Colonic mucosa (tissue), 4 donors: ENCODE data around the gene ARHGAP10. TPM values are rescaled to one million over a fixed set of nuclear protein-coding genes. Genes with fewer than 3 reads are reported as not detected.

Experiments used
- DNase-seq: peaks from one replicate; pipeline ENCODE4 v3.0.0-alpha.2; 2020
- H3K27ac ChIP-seq: fragments of 200-600 bp; one replicate; pipeline ENCODE4 v1.8.0; 2021
- H3K27me3 ChIP-seq: fragments of 200-600 bp; one replicate; pipeline ENCODE4 v1.8.0; 2021
- H3K36me3 ChIP-seq: fragments of 200-600 bp; one replicate; pipeline ENCODE4 v1.8.0; 2021
- H3K4me1 ChIP-seq: fragments of 200-600 bp; one replicate; pipeline ENCODE4 v1.8.0; 2021; ENCODE audit warnings: mild to moderate bottlenecking
- H3K4me3 ChIP-seq: fragments of 200-600 bp; one replicate; pipeline ENCODE4 v1.8.0; 2021
- H3K9ac ChIP-seq, 2 donors: one replicate each; pipeline ENCODE4 v1.7.0; 2013; ENCODE audit warnings: control low read depth in 2 of 2, low read depth in 2 of 2, low read length in 2 of 2
- H3K9me3 ChIP-seq: fragments of 200-600 bp; one replicate; pipeline ENCODE4 v1.8.0; 2021
- CTCF ChIP-seq: fragments of 200-600 bp; IDR thresholded peaks from one replicate; pipeline ENCODE4 v1.8.0; 2022; ENCODE audit warnings: antibody characterized with exemption, mild to moderate bottlenecking
- intact Hi-C: fragments of 100-400 bp; cut with DNase I; formaldehyde crosslinking; loops from one replicate; pipeline ENCODE4 v1.14.1; 2022
- total RNA-seq, 2 donors: library from RNA; stranded (reverse); fragmentation: NEBNext Ultra II Directional in 1 of 2; extraction: Animal tissue kit (Norgen Biotek cat#: 25700) in 1 of 2; gene quantifications; one replicate each; pipeline ENCODE4 v1.2.1, GENCODE V29; 2021
- donor health status: healthy.
- donor health status: DM: no; HTN: no; CAD: no.
- donor health status: DM: no; HTN: no; CAD: no.

ARHGAP10 gene
- total RNA-seq, 2 donors from 2014 or later: 4.4 to 7.1 TPM

DNA sequence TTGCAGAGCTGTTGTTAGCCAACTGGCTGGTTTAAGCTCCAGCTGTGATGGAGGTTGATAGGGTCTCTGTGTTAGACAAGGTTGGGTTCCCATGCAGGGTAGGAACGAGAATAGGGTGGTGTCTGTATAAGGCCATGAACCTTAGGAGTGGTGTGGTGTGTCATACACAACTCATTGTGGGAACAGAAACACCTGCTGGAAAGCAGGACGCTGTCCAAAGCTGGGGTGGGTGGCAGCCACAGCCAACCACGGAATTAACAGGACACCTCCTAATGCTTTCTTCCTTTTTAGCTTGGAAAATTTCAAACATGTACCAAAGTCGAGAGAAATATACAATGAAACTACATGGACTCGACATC, 94.4 kb downstream of the ARHGAP10 start:
- Histone ChIP-seq H3K27me3 (no peaks in the 10 kb centered on the region), H3K4me1 (no peaks in the 10 kb centered on the region), H3K27ac (no peak overlapping the region), H3K9me3 (no peaks in the 10 kb centered on the region), H3K9ac (no peak overlapping the region), H3K36me3 (no peaks in the 10 kb centered on the region), H3K4me3 (no peak overlapping the region)
- no peak for TF ChIP-seq CTCF
- no peak for DNase-seq
- intact Hi-C loops: no loop called here

DNA sequence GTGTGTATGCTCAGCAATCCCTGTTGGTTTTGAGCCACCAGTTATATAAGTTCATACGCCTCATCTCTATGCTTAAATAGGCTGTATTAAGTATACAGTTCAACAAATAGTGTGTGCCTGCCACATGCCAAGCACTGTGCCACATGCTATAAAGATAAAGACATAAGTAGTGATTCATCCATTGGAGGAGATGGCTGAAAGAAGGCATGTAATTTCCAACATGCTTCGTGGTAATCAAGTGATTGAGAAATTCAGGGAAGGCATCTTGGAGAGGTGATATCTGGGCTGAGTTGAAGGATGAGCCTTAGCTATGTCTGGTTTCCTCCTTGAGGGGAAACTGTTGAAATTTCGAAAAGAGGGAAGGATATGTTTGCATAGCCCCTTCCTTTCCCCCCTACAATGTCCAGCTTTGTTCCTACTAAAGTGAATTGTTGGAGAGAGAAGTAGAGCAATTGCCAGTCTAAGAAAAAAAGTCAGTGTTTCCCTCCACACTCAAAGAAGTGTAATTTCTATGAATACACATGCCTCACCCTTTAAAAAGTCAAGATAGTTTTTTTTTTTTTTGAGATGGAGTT, 96.5 kb downstream of the ARHGAP10 start:
- no peak for DNase-seq
- no peaks in the 10 kb centered on the region for H3K27me3 ChIP-seq
- intact Hi-C loops: no loop called here
- no peak overlapping the region for H3K9ac ChIP-seq
- no peak for TF ChIP-seq CTCF
- H3K4me1 ChIP-seq: no peaks in the 10 kb centered on the region
- H3K36me3 ChIP-seq: no peaks in the 10 kb centered on the region
- no peaks in the 10 kb centered on the region for H3K9me3 ChIP-seq
- no peak overlapping the region for H3K4me3 ChIP-seq
- no peak overlapping the region for H3K27ac ChIP-seq

- Histone ChIP-seq H3K4me1 (no peaks in the 10 kb centered on the region), H3K9ac (no peak overlapping the region), H3K27me3 (no peaks in the 10 kb centered on the region), H3K4me3 (no peak overlapping the region), H3K9me3 (no peaks in the 10 kb centered on the region), H3K36me3 (no peaks in the 10 kb centered on the region), H3K27ac (no peak overlapping the region)
- intact Hi-C loops: no loop called here
- TF ChIP-seq CTCF: no peak
- no peak for DNase-seq
Observed at GRCh38 chr4:147829401-147830101, 97.7 kb downstream of the ARHGAP10 start.

DNA sequence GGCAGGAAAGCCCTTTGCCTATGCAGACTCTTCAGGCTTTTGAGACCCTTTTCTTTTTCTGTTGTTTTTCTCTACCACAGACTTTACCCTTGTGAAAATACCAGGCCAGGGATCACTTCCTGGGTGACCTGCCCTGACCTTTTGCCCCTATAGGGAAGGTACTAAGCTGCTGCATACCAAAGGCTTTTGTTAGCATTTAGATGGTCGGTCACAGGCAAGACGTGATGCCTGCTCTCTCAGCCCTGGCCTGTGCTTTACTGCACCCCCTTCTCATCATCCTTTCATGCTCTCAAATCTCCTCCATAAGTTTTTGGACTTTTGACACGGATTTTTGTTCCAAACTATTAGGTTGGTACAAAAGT, 98.2 kb downstream of the ARHGAP10 start:
- Histone ChIP-seq H3K4me3 (no peak overlapping the region), H3K4me1 (no peaks in the 10 kb centered on the region), H3K27ac (no peak overlapping the region), H3K9ac (no peak overlapping the region), H3K27me3 (no peaks in the 10 kb centered on the region), H3K9me3 (no peaks in the 10 kb centered on the region), H3K36me3 (no peaks in the 10 kb centered on the region)
- intact Hi-C loops: no loop called here
- no peak for TF ChIP-seq CTCF
- no peak for DNase-seq

DNA sequence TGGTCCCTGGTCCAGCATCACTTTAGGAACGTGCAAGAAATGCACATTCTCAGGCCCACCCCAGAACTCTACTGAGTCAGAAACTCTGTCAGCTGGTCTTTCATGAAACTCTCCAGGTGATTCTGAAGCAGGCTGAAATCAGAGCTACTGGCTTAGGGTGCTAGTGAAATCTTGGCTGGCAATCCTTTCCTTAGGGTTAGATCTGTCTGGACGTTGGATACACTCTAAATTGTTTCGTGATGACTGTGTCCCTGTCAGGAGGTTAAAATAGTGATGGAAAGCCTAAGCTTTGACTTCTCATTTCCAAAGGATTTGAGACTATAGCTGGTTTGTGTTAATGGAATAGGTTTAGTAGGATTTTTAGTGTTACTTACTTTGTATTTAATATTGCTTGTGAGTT, 99.1 kb downstream of the ARHGAP10 start:
- Histone ChIP-seq H3K4me1 (no peaks in the 10 kb centered on the region), H3K4me3 (no peak overlapping the region), H3K9me3 (no peaks in the 10 kb centered on the region), H3K9ac (no peak overlapping the region), H3K27me3 (no peaks in the 10 kb centered on the region), H3K36me3 (no peaks in the 10 kb centered on the region), H3K27ac (peak overlapping the region; percentile 1)
- no peak for DNase-seq
- no peak for TF ChIP-seq CTCF
- intact Hi-C loops: no loop called here
